Right atrium auricular region (tissue), 2 donors: ENCODE results near the gene POFUT2. TPM values are rescaled to one million over a fixed set of nuclear protein-coding genes. Genes with fewer than 3 reads are reported as not detected.

Experiments used
- DNase-seq: peaks from one replicate; pipeline ENCODE4 v3.0.0-alpha.2; 2019; ENCODE audit warnings: low spot score
- H3K27ac ChIP-seq, 2 donors: fragments of 200-600 bp; sonication (generic); 1 replicate in 1 of 2; 2 replicates in 1 of 2; pipeline ENCODE4 v1.5.1; 2016 to 2019
- H3K27me3 ChIP-seq, 2 donors: fragments of 200-600 bp; sonication (generic); one replicate each; pipeline versions ENCODE4 v1.5.1 to v1.6.0; 2017 to 2019
- H3K36me3 ChIP-seq: fragments of 200-600 bp; sonication (generic); one replicate; pipeline ENCODE4 v1.5.1; 2016
- H3K4me1 ChIP-seq, 2 donors: fragments of 200-600 bp; sonication (generic); one replicate each; pipeline versions ENCODE4 v1.5.1 to v1.6.0; 2017 to 2019
- H3K4me3 ChIP-seq, 2 donors: fragments of 200-600 bp; sonication (generic); 1 replicate in 1 of 2; 2 replicates in 1 of 2; pipeline ENCODE4 v1.5.1; 2017 to 2019; ENCODE audit warnings: mild to moderate bottlenecking in 1 of 2, moderate library complexity in 1 of 2
- H3K9me3 ChIP-seq, 2 donors: fragments of 200-600 bp; sonication (generic); one replicate each; pipeline ENCODE4 v1.5.1; 2019
- CTCF ChIP-seq, 2 donors: fragments of 200-600 bp; sonication (generic); IDR thresholded peaks; one replicate each; pipeline ENCODE4 v1.5.1; 2019; ENCODE audit warnings: antibody characterized with exemption in 2 of 2
- total RNA-seq, 2 donors: library from RNA; depleted of rRNA; stranded (reverse); fragments of >200 nt; gene quantifications; one replicate each; pipeline ENCODE4 v1.1.0, GENCODE V29; 2016

POFUT2 gene
- total RNA-seq, 2 donors from 2014 or later: 5.8 to 12.0 TPM

- peaks cover 0 to 10% of the 10 kb centered on the region in 2 donors for H3K4me1 ChIP-seq
- H3K36me3 ChIP-seq: no peaks in the 10 kb centered on the region
- TF ChIP-seq CTCF (IDR thresholded peaks at IDR 0.05): no peak
- H3K27me3 ChIP-seq: no peaks in the 10 kb centered on the region
- H3K4me3 ChIP-seq: no peak overlapping the region
- H3K9me3 ChIP-seq: no peaks in the 10 kb centered on the region
- H3K27ac ChIP-seq: no peak overlapping the region
- no peak for DNase-seq
These were observed 32.2 kb downstream of the POFUT2 start for GRCh38 chr21:45255381-45256020.

GRCh38 chr21:45254460-45254930 lies 33.2 kb downstream of the POFUT2 start:
- H3K27ac ChIP-seq: no peak overlapping the region
- DNase-seq: no peak
- no peak overlapping the region for H3K4me3 ChIP-seq
- H3K4me1 ChIP-seq: peaks cover 0 to 10% of the 10 kb centered on the region in 2 donors
- H3K27me3 ChIP-seq: no peaks in the 10 kb centered on the region
- no peaks in the 10 kb centered on the region for H3K36me3 ChIP-seq
- no peaks in the 10 kb centered on the region for H3K9me3 ChIP-seq
- no peak for TF ChIP-seq CTCF (IDR thresholded peaks at IDR 0.05)

- no peaks in the 10 kb centered on the region for H3K36me3 ChIP-seq
- H3K27ac ChIP-seq: no peak overlapping the region
- DNase-seq: no peak
- peaks cover 0 to 14% of the 10 kb centered on the region in 2 donors for H3K4me1 ChIP-seq
- TF ChIP-seq CTCF (IDR thresholded peaks at IDR 0.05): no peak
- no peaks in the 10 kb centered on the region for H3K9me3 ChIP-seq
- no peaks in the 10 kb centered on the region for H3K27me3 ChIP-seq
- no peak overlapping the region for H3K4me3 ChIP-seq
These were observed 33.8 kb downstream of the POFUT2 start for GRCh38 chr21:45253633-45254459.

- no peaks in the 10 kb centered on the region for H3K36me3 ChIP-seq
- no peaks in the 10 kb centered on the region for H3K27me3 ChIP-seq
- H3K9me3 ChIP-seq: no peaks in the 10 kb centered on the region
- H3K4me1 ChIP-seq: peaks cover 0 to 20% of the 10 kb centered on the region in 2 donors
- no peak overlapping the region for H3K27ac ChIP-seq
- DNase-seq: no peak
- H3K4me3 ChIP-seq: no peak overlapping the region
- TF ChIP-seq CTCF (IDR thresholded peaks at IDR 0.05): no peak
These were observed 34.5 kb downstream of the POFUT2 start for GRCh38 chr21:45253180-45253579.

- TF ChIP-seq CTCF (IDR thresholded peaks at IDR 0.05): no peak
- H3K27me3 ChIP-seq: no peaks in the 10 kb centered on the region
These were observed 35.2 kb downstream of the POFUT2 start for GRCh38 chr21:45252448-45252925.

More at GRCh38 chr21:45252448-45252925, 35.2 kb downstream of the POFUT2 start:
- Histone ChIP-seq H3K4me3 (no peak overlapping the region), H3K9me3 (no peaks in the 10 kb centered on the region), H3K4me1 (peaks cover 0 to 20% of the 10 kb centered on the region in 2 donors), H3K27ac (no peak overlapping the region), H3K36me3 (no peaks in the 10 kb centered on the region)
- no peak for DNase-seq
